Measurements from ENCODE around the gene OR10V1.

- no peak for TF ChIP-seq CTCF (IDR thresholded peaks at IDR 0.05)
- no peak for TF ChIP-seq EP300 (IDR thresholded peaks at IDR 0.05)
- no peak for TF ChIP-seq POLR2AphosphoS5 (IDR thresholded peaks at IDR 0.05)
- no peak for TF ChIP-seq POLR2A (IDR thresholded peaks at IDR 0.05)
These were observed 10.4 kb upstream of the OR10V1 start for GRCh38 chr11:59724066-59724465.

Data from gastroesophageal sphincter (tissue), 3 donors.